ENCODE measurements around the gene VSTM2B. TPM values are rescaled to one million over a fixed set of nuclear protein-coding genes. Genes with fewer than 3 reads are reported as not detected.

The VSTM2B gene
- total RNA-seq, 1 experiment from 2014 or later = not detected

GRCh38 chr19:29561601-29562000, 35.8 kb downstream of the VSTM2B start:
- TF ChIP-seq SIN3A (IDR thresholded peaks at IDR 0.05; ENCODE audit: borderline replicate concordance, insufficient read depth, low read depth, low read length) = no peak
- no peak for TF ChIP-seq TCF7L2 (IDR thresholded peaks at IDR 0.05; ENCODE audit: low read depth, low read length)
- TF ChIP-seq CTCF (IDR thresholded peaks at IDR 0.05) = no peak
- no peak for TF ChIP-seq REST (IDR thresholded peaks at IDR 0.05; ENCODE audit: insufficient read depth in 1 of 2, low read depth in 2 of 2, low read length in 1 of 2)
- no peak for TF ChIP-seq POLR2AphosphoS5 (IDR thresholded peaks at IDR 0.05; ENCODE audit: low read depth, low read length)
- no peak for ATAC-seq
- Histone ChIP-seq H3K9me3 (ENCODE audit: control insufficient read depth, insufficient read depth, low read depth, low read length) (no peaks in the 10 kb centered on the region), H3K27ac (ENCODE audit: low read length) (no peak overlapping the region), H3K36me3 (ENCODE audit: control insufficient read depth, insufficient read depth, low read length) (no peaks in the 10 kb centered on the region), H3K27me3 (ENCODE audit: control insufficient read depth, insufficient read depth, low read length) (peaks cover 7% of the 10 kb centered on the region; the same call in 1 of the 2 replicates), H3K4me1 (ENCODE audit: control insufficient read depth, insufficient read depth, low read length) (no peaks in the 10 kb centered on the region), H3K4me3 (ENCODE audit: low read depth in 2 of 2, low read length in 2 of 2) (no peak overlapping the region)
- ChIA-PET POLR2A (no interaction called here), CTCF (no interaction called here)
- in situ Hi-C loops (cut with HindIII; ENCODE audit: low pct_unique_long_range_greater_than_20kb, low sequenced_read_pairs) (no loop called here), intact Hi-C loops (cut with micrococcal nuclease; ENCODE audit: unreplicated experiment) (no loop called here)
- BruUV-seq (replicated peaks) = no TSS peak
- DNase-seq (ENCODE audit: low read depth, low spot score) = no peak

- 0 out of 2 replicates have a peak, but pooled peaks have one; percentile 43 for ATAC-seq
- POLR2A ChIA-PET = no interaction called here
- Histone ChIP-seq H3K27me3 (ENCODE audit: control insufficient read depth, insufficient read depth, low read length) (peaks cover 7% of the 10 kb centered on the region; the same call in 1 of the 2 replicates), H3K36me3 (ENCODE audit: control insufficient read depth, insufficient read depth, low read length) (no peaks in the 10 kb centered on the region), H3K27ac (ENCODE audit: low read length) (no peak overlapping the region), H3K4me1 (ENCODE audit: control insufficient read depth, insufficient read depth, low read length) (no peaks in the 10 kb centered on the region), H3K9me3 (ENCODE audit: control insufficient read depth, insufficient read depth, low read depth, low read length) (no peaks in the 10 kb centered on the region), H3K4me3 (ENCODE audit: low read depth in 2 of 2, low read length in 2 of 2) (no peak overlapping the region)
- in situ Hi-C loops (cut with HindIII; ENCODE audit: low pct_unique_long_range_greater_than_20kb, low sequenced_read_pairs) = no loop called here
- DNase-seq (ENCODE audit: low read depth, low spot score) = no peak
- TF ChIP-seq REST (IDR thresholded peaks at IDR 0.05; ENCODE audit: insufficient read depth in 1 of 2, low read depth in 2 of 2, low read length in 1 of 2) = no peak
- TF ChIP-seq TCF7L2 (IDR thresholded peaks at IDR 0.05; ENCODE audit: low read depth, low read length) = no peak
- TF ChIP-seq SIN3A (IDR thresholded peaks at IDR 0.05; ENCODE audit: borderline replicate concordance, insufficient read depth, low read depth, low read length) = no peak
- no peak for TF ChIP-seq POLR2AphosphoS5 (IDR thresholded peaks at IDR 0.05; ENCODE audit: low read depth, low read length)
- no peak for TF ChIP-seq CTCF (IDR thresholded peaks at IDR 0.05)
- no TSS peak for BruUV-seq (replicated peaks)
- CTCF ChIA-PET = interaction anchor here (0.6 kb wide), 1 partner anchor 301 kb away, joined by 8 read pairs; no protein-coding TSS in a partner anchor
- intact Hi-C loops (cut with micrococcal nuclease; ENCODE audit: unreplicated experiment) = no loop called here
Observed at GRCh38 chr19:29562299-29563297, 36.8 kb downstream of the VSTM2B start.
